ENCODE results near the gene KLHL26.

KLHL26 gene

GRCh38 chr19:18604820-18605159 lies 32.0 kb upstream of the KLHL26 start:
- Histone ChIP-seq H3K4me1 (ENCODE audit: low read length) (no peaks in the 10 kb centered on the region), H2AFZ (ENCODE audit: low read length) (no peak overlapping the region), H3K4me2 (ENCODE audit: low read depth, low read length) (no peak overlapping the region), H3K27me3 (replicated peaks; ENCODE audit: insufficient read depth, low read length) (peaks cover 85% of the 10 kb centered on the region), H3K27ac (ENCODE audit: low read length) (no peak overlapping the region), H3K9me2 (replicated peaks; ENCODE audit: insufficient read depth, low read length) (no peaks in the 10 kb centered on the region), H3K36me3 (replicated peaks; ENCODE audit: insufficient read depth, low read length) (no peaks in the 10 kb centered on the region), H3K9me3 (replicated peaks; ENCODE audit: insufficient read depth, low read length) (no peaks in the 10 kb centered on the region), H3K9ac (ENCODE audit: low read length) (no peak overlapping the region), H3F3A (ENCODE audit: insufficient read depth, low read length) (no peaks in the 10 kb centered on the region), H3K79me2 (ENCODE audit: low read length) (no peaks in the 10 kb centered on the region), H4K20me1 (ENCODE audit: insufficient read depth, low read length) (no peaks in the 10 kb centered on the region), H3K4me3 (ENCODE audit: low read length) (no peak overlapping the region)
- DNase-seq = no peak
- TF ChIP-seq EZH2 (optimal IDR thresholded peaks at IDR 0.05; ENCODE audit: low read depth, low read length) (no peak), EZH2phosphoT487 (IDR thresholded peaks at IDR 0.05; ENCODE audit: low read length) (no peak)
- TF ChIP-seq, protein P1, sequence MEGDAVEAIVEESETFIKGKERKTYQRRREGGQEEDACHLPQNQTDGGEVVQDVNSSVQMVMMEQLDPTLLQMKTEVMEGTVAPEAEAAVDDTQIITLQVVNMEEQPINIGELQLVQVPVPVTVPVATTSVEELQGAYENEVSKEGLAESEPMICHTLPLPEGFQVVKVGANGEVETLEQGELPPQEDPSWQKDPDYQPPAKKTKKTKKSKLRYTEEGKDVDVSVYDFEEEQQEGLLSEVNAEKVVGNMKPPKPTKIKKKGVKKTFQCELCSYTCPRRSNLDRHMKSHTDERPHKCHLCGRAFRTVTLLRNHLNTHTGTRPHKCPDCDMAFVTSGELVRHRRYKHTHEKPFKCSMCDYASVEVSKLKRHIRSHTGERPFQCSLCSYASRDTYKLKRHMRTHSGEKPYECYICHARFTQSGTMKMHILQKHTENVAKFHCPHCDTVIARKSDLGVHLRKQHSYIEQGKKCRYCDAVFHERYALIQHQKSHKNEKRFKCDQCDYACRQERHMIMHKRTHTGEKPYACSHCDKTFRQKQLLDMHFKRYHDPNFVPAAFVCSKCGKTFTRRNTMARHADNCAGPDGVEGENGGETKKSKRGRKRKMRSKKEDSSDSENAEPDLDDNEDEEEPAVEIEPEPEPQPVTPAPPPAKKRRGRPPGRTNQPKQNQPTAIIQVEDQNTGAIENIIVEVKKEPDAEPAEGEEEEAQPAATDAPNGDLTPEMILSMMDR (IDR thresholded peaks at IDR 0.05; ENCODE audit: low read length) = no peak

DNA sequence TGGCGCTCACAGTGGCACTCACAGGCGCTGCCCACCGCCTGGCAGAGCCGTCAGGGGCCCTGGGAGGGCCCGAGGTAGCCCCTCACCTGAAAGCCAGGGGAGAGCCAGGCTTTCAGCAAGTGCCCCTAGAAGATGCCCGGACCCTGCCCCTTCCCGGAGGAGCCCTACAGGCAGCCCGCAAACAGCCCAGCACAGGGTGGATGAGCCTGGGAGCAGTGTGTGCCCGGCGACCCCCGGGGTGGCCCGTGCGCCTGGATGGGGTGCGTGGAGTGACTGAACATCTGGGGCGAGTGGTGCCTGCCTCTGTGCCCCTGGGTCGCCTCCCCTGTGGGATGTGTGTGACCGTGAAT lies 31.7 kb upstream of the KLHL26 start:
- Histone ChIP-seq H3K79me2 (ENCODE audit: low read length) (no peaks in the 10 kb centered on the region), H3K4me1 (ENCODE audit: low read length) (no peaks in the 10 kb centered on the region), H3K4me3 (ENCODE audit: low read length) (no peak overlapping the region), H3K27me3 (replicated peaks; ENCODE audit: insufficient read depth, low read length) (peaks cover 85% of the 10 kb centered on the region), H4K20me1 (ENCODE audit: insufficient read depth, low read length) (no peaks in the 10 kb centered on the region), H2AFZ (ENCODE audit: low read length) (no peak overlapping the region), H3K9me3 (replicated peaks; ENCODE audit: insufficient read depth, low read length) (no peaks in the 10 kb centered on the region), H3K9me2 (replicated peaks; ENCODE audit: insufficient read depth, low read length) (no peaks in the 10 kb centered on the region), H3K36me3 (replicated peaks; ENCODE audit: insufficient read depth, low read length) (no peaks in the 10 kb centered on the region), H3K27ac (ENCODE audit: low read length) (no peak overlapping the region), H3K9ac (ENCODE audit: low read length) (no peak overlapping the region), H3F3A (ENCODE audit: insufficient read depth, low read length) (no peaks in the 10 kb centered on the region), H3K4me2 (ENCODE audit: low read depth, low read length) (no peak overlapping the region)
- DNase-seq = no peak
- TF ChIP-seq EZH2phosphoT487 (IDR thresholded peaks at IDR 0.05; ENCODE audit: low read length) = no peak
- TF ChIP-seq, protein P1 (IDR thresholded peaks at IDR 0.05; ENCODE audit: low read length) = no peak
- TF ChIP-seq EZH2 (optimal IDR thresholded peaks at IDR 0.05; ENCODE audit: low read depth, low read length) = no peak

DNA sequence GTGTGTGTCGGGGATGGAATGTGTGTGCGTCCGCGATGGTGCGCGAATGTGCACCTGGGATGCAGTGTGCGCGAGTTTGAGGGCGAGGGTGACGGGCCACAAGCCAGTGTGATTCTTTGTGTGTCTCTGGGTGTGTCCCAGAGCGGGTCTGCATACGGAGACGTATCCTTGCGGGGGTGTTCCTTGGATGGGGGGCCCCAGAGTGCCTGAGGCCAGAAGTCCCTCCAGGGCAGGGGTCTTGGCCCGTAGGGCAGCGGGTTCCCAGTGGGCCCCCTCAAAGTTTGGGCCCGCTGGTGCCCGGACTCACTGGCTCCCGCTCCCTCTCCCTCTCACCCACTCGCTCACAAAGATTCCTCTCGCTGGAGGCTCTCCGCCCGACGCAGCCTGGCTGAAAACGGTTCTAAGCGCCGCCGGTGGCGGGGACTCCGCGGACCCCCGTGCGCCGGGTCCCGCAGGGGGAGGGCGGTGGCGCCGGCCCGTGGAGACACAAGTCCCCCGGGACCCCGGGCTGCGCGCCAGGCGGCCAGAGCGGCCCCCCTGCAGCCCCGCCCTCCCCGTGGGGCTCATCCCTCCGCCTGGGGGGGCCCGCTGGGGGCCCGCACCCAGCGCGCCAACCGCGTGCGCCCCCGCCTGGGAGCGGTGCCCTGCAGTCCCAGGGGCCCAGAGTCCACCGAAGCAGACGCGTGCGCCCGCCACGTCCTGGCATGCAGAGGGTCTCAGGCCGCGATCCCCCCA lies 31.1 kb upstream of the KLHL26 start:
- TF ChIP-seq EZH2 (optimal IDR thresholded peaks at IDR 0.05; ENCODE audit: low read depth, low read length) (no peak), EZH2phosphoT487 (IDR thresholded peaks at IDR 0.05; ENCODE audit: low read length) (no peak)
- TF ChIP-seq, protein P1 (IDR thresholded peaks at IDR 0.05; ENCODE audit: low read length) = no peak
- H4K20me1 ChIP-seq (ENCODE audit: insufficient read depth, low read length) = no peaks in the 10 kb centered on the region
- no peaks in the 10 kb centered on the region for H3K4me1 ChIP-seq (ENCODE audit: low read length)
- no peak for DNase-seq
- no peak overlapping the region for H3K9ac ChIP-seq (ENCODE audit: low read length)
- H3F3A ChIP-seq (ENCODE audit: insufficient read depth, low read length) = no peaks in the 10 kb centered on the region
- no peaks in the 10 kb centered on the region for H3K79me2 ChIP-seq (ENCODE audit: low read length)
- H3K4me3 ChIP-seq (ENCODE audit: low read length) = no peak overlapping the region
- no peaks in the 10 kb centered on the region for H3K9me2 ChIP-seq (replicated peaks; ENCODE audit: insufficient read depth, low read length)
- H2AFZ ChIP-seq (ENCODE audit: low read length) = no peak overlapping the region
- H3K4me2 ChIP-seq (ENCODE audit: low read depth, low read length) = no peak overlapping the region
- H3K27me3 ChIP-seq (replicated peaks; ENCODE audit: insufficient read depth, low read length) = peaks cover 87% of the 10 kb centered on the region
- no peak overlapping the region for H3K27ac ChIP-seq (ENCODE audit: low read length)
- H3K36me3 ChIP-seq (replicated peaks; ENCODE audit: insufficient read depth, low read length) = no peaks in the 10 kb centered on the region
- H3K9me3 ChIP-seq (replicated peaks; ENCODE audit: insufficient read depth, low read length) = no peaks in the 10 kb centered on the region

Data from MM.1S (cell line).